Upper lobe of left lung (tissue), 4 donors: Measurements from ENCODE around the gene ST6GALNAC3.

Experiments used
- CTCF ChIP-seq, 6 experiments: fragments of 450-650 bp in 4 of 6; fragments of 200-600 bp in 2 of 6; sonication (generic) in 2 of 6; IDR thresholded peaks; one replicate each; pipeline ENCODE4 v1.5.1; 2016 to 2019; ENCODE audit warnings: antibody characterized with exemption in 6 of 6
- EP300 ChIP-seq, 4 donors: sonication (generic); formaldehyde crosslinking; IDR thresholded peaks; one replicate each; pipeline ENCODE4 v1.5.1; 2017; ENCODE audit warnings: antibody characterized with exemption in 4 of 4, control low read depth in 2 of 4
- POLR2A ChIP-seq, 4 donors: fragments of 450-650 bp; IDR thresholded peaks; one replicate each; pipeline ENCODE4 v1.5.1; 2016 to 2017; ENCODE audit warnings: antibody characterized with exemption in 4 of 4, mild to moderate bottlenecking in 2 of 4
- POLR2AphosphoS5 ChIP-seq, 2 donors: sonication (generic); formaldehyde crosslinking; IDR thresholded peaks; one replicate each; pipeline ENCODE4 v1.5.1; 2017; ENCODE audit warnings: antibody characterized with exemption in 2 of 2

GRCh38 chr1:76247261-76247852 lies 172.8 kb downstream of the ST6GALNAC3 start:
- no peak for TF ChIP-seq CTCF (IDR thresholded peaks at IDR 0.05)
- TF ChIP-seq POLR2A (IDR thresholded peaks at IDR 0.05): no peak
- TF ChIP-seq EP300 (IDR thresholded peaks at IDR 0.05): no peak
- no peak for TF ChIP-seq POLR2AphosphoS5 (IDR thresholded peaks at IDR 0.05)
